WTC11 (cell line): ENCODE data around the gene SENP8. TPM values are rescaled to one million over a fixed set of nuclear protein-coding genes. Genes with fewer than 3 reads are reported as not detected.
A peak's percentile ranks its signal among the peaks of the same experiment; 100 is the strongest.

ENCODE experiments used
- ATAC-seq: fragments of 200-7000 bp; cut with Tn5 transposase; 2 replicates; pipeline ENCODE4 v1.10.0; 2021; ENCODE audit warnings: mild to moderate bottlenecking, moderate library complexity
- CTCF ChIA-PET: fragments of 300-600 bp; sonication (Branson Sonifier 250); formaldehyde crosslinking; loops from one replicate; lab custom pipeline; 2021; ENCODE audit warnings: antibody characterized with exemption; lab: Charles Lee
- POLR2A ChIA-PET: fragments of 350-600 bp; sonication (Branson Sonifier 250); formaldehyde crosslinking; loops from one replicate; lab custom pipeline; 2021; ENCODE audit warnings: antibody characterized with exemption; lab: Charles Lee
- DNase-seq: peaks from one replicate; pipeline ENCODE4 v3.0.0; 2021; ENCODE audit warnings: low spot score
- H3K27ac Mint-ChIP-seq: 2 replicates; pipeline ENCODE4 v1.8.0; 2021; ENCODE audit warnings: mixed read lengths
- H3K27me3 Mint-ChIP-seq: 2 replicates; pipeline ENCODE4 v1.8.0; 2021; ENCODE audit warnings: low read depth, mild to moderate bottlenecking, moderate library complexity, mixed read lengths
- H3K36me3 Mint-ChIP-seq: 2 replicates; pipeline ENCODE4 v1.8.0; 2021; ENCODE audit warnings: mixed read lengths
- H3K4me1 Mint-ChIP-seq: 2 replicates; pipeline ENCODE4 v1.8.0; 2022; ENCODE audit warnings: mixed read lengths
- H3K4me3 Mint-ChIP-seq: 2 replicates; pipeline ENCODE4 v1.8.0; 2021; ENCODE audit warnings: mild to moderate bottlenecking, moderate library complexity, mixed read lengths
- H3K9me3 Mint-ChIP-seq: 2 replicates; pipeline ENCODE4 v1.8.0; 2021; ENCODE audit warnings: mixed read lengths
- CBFB ChIP-seq: sonication (generic); formaldehyde crosslinking; IDR thresholded peaks from 2 replicates; pipeline ENCODE4 v1.8.1; 2022; ENCODE audit warnings: mild to moderate bottlenecking, low read depth, missing genetic modification reagents
- ERG ChIP-seq: fragments of 250-450 bp; sonication (Bioruptor Pico); IDR thresholded peaks from 2 replicates; pipeline ENCODE4 v1.8.0; 2021; ENCODE audit warnings: mild to moderate bottlenecking
- GTF2I ChIP-seq: fragments of 250-450 bp; sonication (Bioruptor Pico); conservative IDR thresholded peaks from 2 replicates; pipeline ENCODE4 v1.4.0; 2021; ENCODE audit warnings: mild to moderate bottlenecking
- JUN ChIP-seq: sonication (generic); formaldehyde crosslinking; IDR thresholded peaks from 2 replicates; pipeline ENCODE4 v1.8.0; 2023; ENCODE audit warnings: mild to moderate bottlenecking, missing genetic modification reagents
- KAT7 ChIP-seq: sonication (generic); formaldehyde crosslinking; IDR thresholded peaks from 2 replicates; pipeline ENCODE4 v1.8.1; 2023; ENCODE audit warnings: missing genetic modification reagents, mild to moderate bottlenecking, borderline replicate concordance
- RORB ChIP-seq: fragments of 250-450 bp; sonication (Bioruptor Pico); IDR thresholded peaks from 2 replicates; pipeline ENCODE4 v1.9.0; 2021; ENCODE audit warnings: mild to moderate bottlenecking
- SMAD4 ChIP-seq: sonication (generic); formaldehyde crosslinking; IDR thresholded peaks from 2 replicates; pipeline ENCODE4 v1.8.0; 2022; ENCODE audit warnings: mild to moderate bottlenecking, missing genetic modification reagents
- SOX15 ChIP-seq: fragments of 250-450 bp; sonication (Bioruptor Pico); IDR thresholded peaks from 2 replicates; pipeline ENCODE4 v1.9.0; 2021; ENCODE audit warnings: mild to moderate bottlenecking
- ZNF232 ChIP-seq: sonication (generic); formaldehyde crosslinking; IDR thresholded peaks from 2 replicates; pipeline ENCODE4 v1.8.0; 2022; ENCODE audit warnings: mild to moderate bottlenecking, missing genetic modification reagents
- ZNF263 ChIP-seq: sonication (generic); formaldehyde crosslinking; IDR thresholded peaks from 2 replicates; pipeline ENCODE4 v1.8.1; 2022; ENCODE audit warnings: low read depth, mild to moderate bottlenecking, moderate library complexity, missing genetic modification reagents
- ZNF423 ChIP-seq: fragments of 250-450 bp; sonication (Bioruptor Pico); IDR thresholded peaks from 2 replicates; pipeline ENCODE4 v2.1.2; 2022; ENCODE audit warnings: mild to moderate bottlenecking, moderate library complexity
- total RNA-seq: library from RNA; stranded (reverse); gene quantifications from 3 replicates; pipeline ENCODE4 v1.2.3, GENCODE V29; 2021
- TF ChIP-seq, protein P1 (sequence below): sonication (generic); formaldehyde crosslinking; IDR thresholded peaks from 2 replicates; pipeline ENCODE4 v1.8.1; 2022; ENCODE audit warnings: low read depth, missing genetic modification reagents, borderline replicate concordance
- TF ChIP-seq, protein P2 (sequence below): sonication (generic); formaldehyde crosslinking; IDR thresholded peaks from 2 replicates; pipeline ENCODE4 v1.8.1; 2023; ENCODE audit warnings: mild to moderate bottlenecking, missing genetic modification reagents, moderate library complexity
- TF ChIP-seq, protein P3 (sequence below): fragments of 250-450 bp; sonication (Bioruptor Pico); IDR thresholded peaks from 2 replicates; pipeline ENCODE4 v1.9.0; 2021; ENCODE audit warnings: mild to moderate bottlenecking, borderline replicate concordance
- TF ChIP-seq, protein P4 (sequence below): sonication (generic); formaldehyde crosslinking; IDR thresholded peaks from 2 replicates; pipeline ENCODE4 v1.8.0; 2022; ENCODE audit warnings: mild to moderate bottlenecking, missing genetic modification reagents
- TF ChIP-seq, protein P5 (sequence below): sonication (generic); formaldehyde crosslinking; IDR thresholded peaks from 2 replicates; pipeline ENCODE4 v1.8.1; 2022; ENCODE audit warnings: low read depth, mild to moderate bottlenecking, moderate library complexity, missing genetic modification reagents, borderline replicate concordance

The SENP8 gene
- total RNA-seq, 1 experiment from 2014 or later = 6.3 TPM

DNA sequence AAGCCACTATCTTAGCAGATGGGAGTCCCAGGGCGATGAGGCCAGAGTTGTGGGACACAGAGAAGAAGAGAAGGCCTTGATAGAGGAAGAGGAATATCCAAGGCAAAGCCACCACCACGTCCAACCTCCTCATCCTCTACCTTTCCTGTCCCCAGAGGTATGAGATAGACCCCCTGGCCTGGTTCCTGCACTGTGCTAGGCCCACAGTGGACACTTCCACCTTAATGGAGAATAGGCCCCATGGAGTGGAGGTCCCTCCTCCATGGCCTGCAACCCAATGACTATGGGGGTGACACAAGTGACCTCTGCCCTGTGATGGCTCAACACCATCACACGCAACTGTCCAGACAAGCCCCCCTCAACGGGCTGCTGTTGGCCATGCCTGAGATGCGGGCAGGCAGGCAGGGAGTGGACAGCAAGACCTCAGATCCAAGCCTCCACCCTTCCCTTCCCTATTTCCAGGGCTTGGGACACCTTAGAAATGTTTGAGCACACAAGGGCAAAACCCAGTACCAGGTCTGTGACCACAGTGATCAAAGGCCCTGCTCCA lies 42.6 kb downstream of the SENP8 start (continued):
- TF ChIP-seq JUN (CRISPR knock-in tag) (no peak), KAT7 (CRISPR knock-in tag) (no peak), ZNF263 (CRISPR knock-in tag) (no peak), RORB (CRISPR knock-in tag) (no peak)
- TF ChIP-seq, protein P1, sequence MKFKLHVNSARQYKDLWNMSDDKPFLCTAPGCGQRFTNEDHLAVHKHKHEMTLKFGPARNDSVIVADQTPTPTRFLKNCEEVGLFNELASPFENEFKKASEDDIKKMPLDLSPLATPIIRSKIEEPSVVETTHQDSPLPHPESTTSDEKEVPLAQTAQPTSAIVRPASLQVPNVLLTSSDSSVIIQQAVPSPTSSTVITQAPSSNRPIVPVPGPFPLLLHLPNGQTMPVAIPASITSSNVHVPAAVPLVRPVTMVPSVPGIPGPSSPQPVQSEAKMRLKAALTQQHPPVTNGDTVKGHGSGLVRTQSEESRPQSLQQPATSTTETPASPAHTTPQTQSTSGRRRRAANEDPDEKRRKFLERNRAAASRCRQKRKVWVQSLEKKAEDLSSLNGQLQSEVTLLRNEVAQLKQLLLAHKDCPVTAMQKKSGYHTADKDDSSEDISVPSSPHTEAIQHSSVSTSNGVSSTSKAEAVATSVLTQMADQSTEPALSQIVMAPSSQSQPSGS (CRISPR knock-in tag) = no peak
- TF ChIP-seq, protein P2, sequence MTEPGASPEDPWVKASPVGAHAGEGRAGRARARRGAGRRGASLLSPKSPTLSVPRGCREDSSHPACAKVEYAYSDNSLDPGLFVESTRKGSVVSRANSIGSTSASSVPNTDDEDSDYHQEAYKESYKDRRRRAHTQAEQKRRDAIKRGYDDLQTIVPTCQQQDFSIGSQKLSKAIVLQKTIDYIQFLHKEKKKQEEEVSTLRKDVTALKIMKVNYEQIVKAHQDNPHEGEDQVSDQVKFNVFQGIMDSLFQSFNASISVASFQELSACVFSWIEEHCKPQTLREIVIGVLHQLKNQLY (CRISPR knock-in tag) = no peak

- POLR2A ChIA-PET = no interaction called here
- no peak for DNase-seq
Observed at GRCh38 chr15:72161361-72162132, 43.3 kb downstream of the SENP8 start.

GRCh38 chr15:72162569-72162968 lies 44.4 kb downstream of the SENP8 start:
- ChIA-PET POLR2A (no interaction called here), CTCF (interaction anchor here (0.8 to 1.2 kb wide), 2 partner anchors 18 to 36 kb away, joined by 3 to 4 read pairs; no protein-coding TSS in a partner anchor)

More at GRCh38 chr15:72161361-72162132, 43.3 kb downstream of the SENP8 start:
- CTCF ChIA-PET = interaction anchor here (1.1 kb wide), 1 partner anchor 352 kb away, joined by 3 read pairs; no protein-coding TSS in a partner anchor
- Mint-ChIP-seq H3K9me3 (no peaks in the 10 kb centered on the region), H3K4me1 (no peaks in the 10 kb centered on the region), H3K27me3 (no peaks in the 10 kb centered on the region), H3K36me3 (no peaks in the 10 kb centered on the region), H3K4me3 (no peak overlapping the region), H3K27ac (no peak overlapping the region)
- ATAC-seq = no peak
- TF ChIP-seq CBFB (CRISPR knock-in tag) (no peak), SOX15 (CRISPR knock-in tag) (no peak), GTF2I (CRISPR knock-in tag) (no peak), ZNF232 (CRISPR knock-in tag) (no peak), ZNF423 (CRISPR knock-in tag) (peak; percentile 68)

More at GRCh38 chr15:72162569-72162968, 44.4 kb downstream of the SENP8 start:
- Mint-ChIP-seq H3K9me3 (no peaks in the 10 kb centered on the region), H3K27me3 (no peaks in the 10 kb centered on the region), H3K36me3 (no peaks in the 10 kb centered on the region), H3K4me3 (no peak overlapping the region), H3K27ac (no peak overlapping the region), H3K4me1 (no peaks in the 10 kb centered on the region)
- TF ChIP-seq, protein P3, sequence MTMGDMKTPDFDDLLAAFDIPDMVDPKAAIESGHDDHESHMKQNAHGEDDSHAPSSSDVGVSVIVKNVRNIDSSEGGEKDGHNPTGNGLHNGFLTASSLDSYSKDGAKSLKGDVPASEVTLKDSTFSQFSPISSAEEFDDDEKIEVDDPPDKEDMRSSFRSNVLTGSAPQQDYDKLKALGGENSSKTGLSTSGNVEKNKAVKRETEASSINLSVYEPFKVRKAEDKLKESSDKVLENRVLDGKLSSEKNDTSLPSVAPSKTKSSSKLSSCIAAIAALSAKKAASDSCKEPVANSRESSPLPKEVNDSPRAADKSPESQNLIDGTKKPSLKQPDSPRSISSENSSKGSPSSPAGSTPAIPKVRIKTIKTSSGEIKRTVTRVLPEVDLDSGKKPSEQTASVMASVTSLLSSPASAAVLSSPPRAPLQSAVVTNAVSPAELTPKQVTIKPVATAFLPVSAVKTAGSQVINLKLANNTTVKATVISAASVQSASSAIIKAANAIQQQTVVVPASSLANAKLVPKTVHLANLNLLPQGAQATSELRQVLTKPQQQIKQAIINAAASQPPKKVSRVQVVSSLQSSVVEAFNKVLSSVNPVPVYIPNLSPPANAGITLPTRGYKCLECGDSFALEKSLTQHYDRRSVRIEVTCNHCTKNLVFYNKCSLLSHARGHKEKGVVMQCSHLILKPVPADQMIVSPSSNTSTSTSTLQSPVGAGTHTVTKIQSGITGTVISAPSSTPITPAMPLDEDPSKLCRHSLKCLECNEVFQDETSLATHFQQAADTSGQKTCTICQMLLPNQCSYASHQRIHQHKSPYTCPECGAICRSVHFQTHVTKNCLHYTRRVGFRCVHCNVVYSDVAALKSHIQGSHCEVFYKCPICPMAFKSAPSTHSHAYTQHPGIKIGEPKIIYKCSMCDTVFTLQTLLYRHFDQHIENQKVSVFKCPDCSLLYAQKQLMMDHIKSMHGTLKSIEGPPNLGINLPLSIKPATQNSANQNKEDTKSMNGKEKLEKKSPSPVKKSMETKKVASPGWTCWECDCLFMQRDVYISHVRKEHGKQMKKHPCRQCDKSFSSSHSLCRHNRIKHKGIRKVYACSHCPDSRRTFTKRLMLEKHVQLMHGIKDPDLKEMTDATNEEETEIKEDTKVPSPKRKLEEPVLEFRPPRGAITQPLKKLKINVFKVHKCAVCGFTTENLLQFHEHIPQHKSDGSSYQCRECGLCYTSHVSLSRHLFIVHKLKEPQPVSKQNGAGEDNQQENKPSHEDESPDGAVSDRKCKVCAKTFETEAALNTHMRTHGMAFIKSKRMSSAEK = no peak
- no peak for TF ChIP-seq SMAD4 (CRISPR knock-in tag)
- TF ChIP-seq, protein P4, sequence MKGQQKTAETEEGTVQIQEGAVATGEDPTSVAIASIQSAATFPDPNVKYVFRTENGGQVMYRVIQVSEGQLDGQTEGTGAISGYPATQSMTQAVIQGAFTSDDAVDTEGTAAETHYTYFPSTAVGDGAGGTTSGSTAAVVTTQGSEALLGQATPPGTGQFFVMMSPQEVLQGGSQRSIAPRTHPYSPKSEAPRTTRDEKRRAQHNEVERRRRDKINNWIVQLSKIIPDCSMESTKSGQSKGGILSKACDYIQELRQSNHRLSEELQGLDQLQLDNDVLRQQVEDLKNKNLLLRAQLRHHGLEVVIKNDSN (CRISPR knock-in tag) = no peak
- no peak for TF ChIP-seq ERG (CRISPR knock-in tag)
- TF ChIP-seq, protein P5, sequence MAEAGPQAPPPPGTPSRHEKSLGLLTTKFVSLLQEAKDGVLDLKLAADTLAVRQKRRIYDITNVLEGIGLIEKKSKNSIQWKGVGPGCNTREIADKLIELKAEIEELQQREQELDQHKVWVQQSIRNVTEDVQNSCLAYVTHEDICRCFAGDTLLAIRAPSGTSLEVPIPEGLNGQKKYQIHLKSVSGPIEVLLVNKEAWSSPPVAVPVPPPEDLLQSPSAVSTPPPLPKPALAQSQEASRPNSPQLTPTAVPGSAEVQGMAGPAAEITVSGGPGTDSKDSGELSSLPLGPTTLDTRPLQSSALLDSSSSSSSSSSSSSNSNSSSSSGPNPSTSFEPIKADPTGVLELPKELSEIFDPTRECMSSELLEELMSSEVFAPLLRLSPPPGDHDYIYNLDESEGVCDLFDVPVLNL (CRISPR knock-in tag) = no peak
- ATAC-seq (no peak), DNase-seq (no peak)
